ENCODE measurements around the gene COL4A6. TPM values are rescaled to one million over a fixed set of nuclear protein-coding genes. Genes with fewer than 3 reads are reported as not detected.

Gene COL4A6
- total RNA-seq, 1 experiment from 2014 or later, result 0.28 TPM

DNA sequence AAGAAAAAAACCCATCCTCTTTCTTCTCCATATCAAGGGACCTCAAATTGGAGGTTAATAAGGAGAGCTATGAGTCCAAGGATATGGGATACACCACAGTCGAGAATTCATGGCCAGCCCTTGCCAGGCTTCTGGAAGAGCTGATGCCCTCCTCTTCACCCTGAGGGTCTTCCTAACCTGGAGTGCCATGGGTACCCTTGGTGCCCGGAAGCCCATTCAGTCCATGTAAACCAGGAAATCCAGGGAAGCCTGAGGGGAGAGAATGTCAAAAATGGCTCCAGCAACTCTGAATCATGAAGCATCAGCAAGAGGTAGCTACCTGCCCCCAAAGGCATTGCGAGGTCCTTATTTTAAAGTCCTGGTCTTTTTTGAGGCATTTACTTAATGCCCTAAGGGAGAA, 268.5 kb downstream of the COL4A6 start:
- Histone ChIP-seq H3K4me3 (ENCODE audit: low read depth in 2 of 2, low read length in 2 of 2) (no peak overlapping the region), H3K36me3 (ENCODE audit: control insufficient read depth, insufficient read depth, low read length) (no peaks in the 10 kb centered on the region), H3K9me3 (ENCODE audit: control insufficient read depth, insufficient read depth, low read depth, low read length) (no peaks in the 10 kb centered on the region), H3K27me3 (ENCODE audit: control insufficient read depth, insufficient read depth, low read length) (no peaks in the 10 kb centered on the region), H3K27ac (ENCODE audit: low read length) (no peak overlapping the region), H3K4me1 (ENCODE audit: control insufficient read depth, insufficient read depth, low read length) (no peaks in the 10 kb centered on the region; the same call in 1 of the 2 replicates)
- ChIA-PET CTCF (no interaction called here), POLR2A (no interaction called here)
- BruUV-seq (replicated peaks), result no TSS peak
- intact Hi-C loops (cut with micrococcal nuclease; ENCODE audit: unreplicated experiment) (no loop called here), in situ Hi-C loops (cut with HindIII; ENCODE audit: low pct_unique_long_range_greater_than_20kb, low sequenced_read_pairs) (no loop called here)
- DNase-seq (ENCODE audit: low read depth, low spot score) (no peak), ATAC-seq (no peak)
- TF ChIP-seq, protein P1, sequence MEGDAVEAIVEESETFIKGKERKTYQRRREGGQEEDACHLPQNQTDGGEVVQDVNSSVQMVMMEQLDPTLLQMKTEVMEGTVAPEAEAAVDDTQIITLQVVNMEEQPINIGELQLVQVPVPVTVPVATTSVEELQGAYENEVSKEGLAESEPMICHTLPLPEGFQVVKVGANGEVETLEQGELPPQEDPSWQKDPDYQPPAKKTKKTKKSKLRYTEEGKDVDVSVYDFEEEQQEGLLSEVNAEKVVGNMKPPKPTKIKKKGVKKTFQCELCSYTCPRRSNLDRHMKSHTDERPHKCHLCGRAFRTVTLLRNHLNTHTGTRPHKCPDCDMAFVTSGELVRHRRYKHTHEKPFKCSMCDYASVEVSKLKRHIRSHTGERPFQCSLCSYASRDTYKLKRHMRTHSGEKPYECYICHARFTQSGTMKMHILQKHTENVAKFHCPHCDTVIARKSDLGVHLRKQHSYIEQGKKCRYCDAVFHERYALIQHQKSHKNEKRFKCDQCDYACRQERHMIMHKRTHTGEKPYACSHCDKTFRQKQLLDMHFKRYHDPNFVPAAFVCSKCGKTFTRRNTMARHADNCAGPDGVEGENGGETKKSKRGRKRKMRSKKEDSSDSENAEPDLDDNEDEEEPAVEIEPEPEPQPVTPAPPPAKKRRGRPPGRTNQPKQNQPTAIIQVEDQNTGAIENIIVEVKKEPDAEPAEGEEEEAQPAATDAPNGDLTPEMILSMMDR (IDR thresholded peaks at IDR 0.05), result no peak
- TF ChIP-seq TCF7L2 (IDR thresholded peaks at IDR 0.05; ENCODE audit: low read depth, low read length), result no peak
- TF ChIP-seq POLR2AphosphoS5 (IDR thresholded peaks at IDR 0.05; ENCODE audit: low read depth, low read length), result no peak
- TF ChIP-seq, protein P2, sequence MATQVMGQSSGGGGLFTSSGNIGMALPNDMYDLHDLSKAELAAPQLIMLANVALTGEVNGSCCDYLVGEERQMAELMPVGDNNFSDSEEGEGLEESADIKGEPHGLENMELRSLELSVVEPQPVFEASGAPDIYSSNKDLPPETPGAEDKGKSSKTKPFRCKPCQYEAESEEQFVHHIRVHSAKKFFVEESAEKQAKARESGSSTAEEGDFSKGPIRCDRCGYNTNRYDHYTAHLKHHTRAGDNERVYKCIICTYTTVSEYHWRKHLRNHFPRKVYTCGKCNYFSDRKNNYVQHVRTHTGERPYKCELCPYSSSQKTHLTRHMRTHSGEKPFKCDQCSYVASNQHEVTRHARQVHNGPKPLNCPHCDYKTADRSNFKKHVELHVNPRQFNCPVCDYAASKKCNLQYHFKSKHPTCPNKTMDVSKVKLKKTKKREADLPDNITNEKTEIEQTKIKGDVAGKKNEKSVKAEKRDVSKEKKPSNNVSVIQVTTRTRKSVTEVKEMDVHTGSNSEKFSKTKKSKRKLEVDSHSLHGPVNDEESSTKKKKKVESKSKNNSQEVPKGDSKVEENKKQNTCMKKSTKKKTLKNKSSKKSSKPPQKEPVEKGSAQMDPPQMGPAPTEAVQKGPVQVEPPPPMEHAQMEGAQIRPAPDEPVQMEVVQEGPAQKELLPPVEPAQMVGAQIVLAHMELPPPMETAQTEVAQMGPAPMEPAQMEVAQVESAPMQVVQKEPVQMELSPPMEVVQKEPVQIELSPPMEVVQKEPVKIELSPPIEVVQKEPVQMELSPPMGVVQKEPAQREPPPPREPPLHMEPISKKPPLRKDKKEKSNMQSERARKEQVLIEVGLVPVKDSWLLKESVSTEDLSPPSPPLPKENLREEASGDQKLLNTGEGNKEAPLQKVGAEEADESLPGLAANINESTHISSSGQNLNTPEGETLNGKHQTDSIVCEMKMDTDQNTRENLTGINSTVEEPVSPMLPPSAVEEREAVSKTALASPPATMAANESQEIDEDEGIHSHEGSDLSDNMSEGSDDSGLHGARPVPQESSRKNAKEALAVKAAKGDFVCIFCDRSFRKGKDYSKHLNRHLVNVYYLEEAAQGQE (IDR thresholded peaks at IDR 0.05; ENCODE audit: insufficient read depth in 1 of 2, low read depth in 2 of 2, low read length in 1 of 2), result no peak
- TF ChIP-seq SIN3A (IDR thresholded peaks at IDR 0.05; ENCODE audit: borderline replicate concordance, insufficient read depth, low read depth, low read length), result no peak

- H3K4me1 ChIP-seq (ENCODE audit: control insufficient read depth, insufficient read depth, low read length), result no peaks in the 10 kb centered on the region; the same call in 1 of the 2 replicates
- no peaks in the 10 kb centered on the region for H3K9me3 ChIP-seq (ENCODE audit: control insufficient read depth, insufficient read depth, low read depth, low read length)
- no peak for ATAC-seq
- CTCF ChIA-PET, result no interaction called here
- H3K27ac ChIP-seq (ENCODE audit: low read length), result no peak overlapping the region
- no TSS peak for BruUV-seq (replicated peaks)
- TF ChIP-seq, protein P2 (IDR thresholded peaks at IDR 0.05; ENCODE audit: insufficient read depth in 1 of 2, low read depth in 2 of 2, low read length in 1 of 2), result no peak
- TF ChIP-seq TCF7L2 (IDR thresholded peaks at IDR 0.05; ENCODE audit: low read depth, low read length) (no peak), POLR2AphosphoS5 (IDR thresholded peaks at IDR 0.05; ENCODE audit: low read depth, low read length) (no peak), SIN3A (IDR thresholded peaks at IDR 0.05; ENCODE audit: borderline replicate concordance, insufficient read depth, low read depth, low read length) (no peak)
- TF ChIP-seq, protein P1 (IDR thresholded peaks at IDR 0.05), result no peak
- H3K4me3 ChIP-seq (ENCODE audit: low read depth in 2 of 2, low read length in 2 of 2), result no peak overlapping the region
- no peaks in the 10 kb centered on the region for H3K27me3 ChIP-seq (ENCODE audit: control insufficient read depth, insufficient read depth, low read length)
- intact Hi-C loops (cut with micrococcal nuclease; ENCODE audit: unreplicated experiment) (no loop called here), in situ Hi-C loops (cut with HindIII; ENCODE audit: low pct_unique_long_range_greater_than_20kb, low sequenced_read_pairs) (no loop called here)
- POLR2A ChIA-PET, result no interaction called here
- DNase-seq (ENCODE audit: low read depth, low spot score), result no peak
- H3K36me3 ChIP-seq (ENCODE audit: control insufficient read depth, insufficient read depth, low read length), result no peaks in the 10 kb centered on the region
Observed at GRCh38 chrX:108168961-108169740, 269.1 kb downstream of the COL4A6 start.
